ENCODE results near the gene KLC1. TPM values are rescaled to one million over a fixed set of nuclear protein-coding genes. Genes with fewer than 3 reads are reported as not detected.

Gene KLC1
- total and polyA plus RNA-seq, 2 of the 13 experiments (the other 11 are each of a cell fraction or from before 2014, with no cell fraction given) = 53.2 to 63.5 TPM

DNA sequence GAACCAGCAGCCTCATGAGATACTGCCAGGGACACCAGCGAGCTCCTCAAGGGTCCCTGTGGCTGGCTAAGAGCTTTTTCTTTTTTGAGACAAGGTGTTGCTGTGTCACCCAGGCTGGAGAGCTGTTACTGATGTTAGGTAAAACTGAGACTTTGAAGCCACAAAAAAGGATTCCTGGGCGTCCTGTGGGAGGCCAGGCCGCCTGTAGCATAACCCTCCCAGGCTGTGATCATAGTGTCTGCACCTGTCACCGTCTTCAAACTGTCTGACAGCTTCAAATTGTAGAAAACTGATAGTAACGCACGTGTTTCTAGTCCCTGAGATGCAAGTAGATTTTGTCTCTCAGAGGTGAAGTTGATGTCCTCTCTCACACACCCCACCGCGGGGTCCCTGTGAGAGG, 90.7 kb downstream of the KLC1 start:
- Histone ChIP-seq H3K36me3 (replicated peaks in 1 of 2; ENCODE audit: control insufficient read depth in 1 of 2, insufficient read depth in 2 of 2, low read length in 2 of 2) (peaks cover 0 to 7% of the 10 kb centered on the region in 2 experiments; a peak in 1 of 5 replicates), H3K27me3 (ENCODE audit: control insufficient read depth in 1 of 2, insufficient read depth in 2 of 2, low read length in 2 of 2) (no peaks in the 10 kb centered on the region), H4K20me1 (ENCODE audit: insufficient read depth, low read length) (no peaks in the 10 kb centered on the region; the same call in 1 of the 2 replicates), H3K4me3 (replicated peaks in 1 of 3; ENCODE audit: insufficient read depth in 1 of 3, low read depth in 2 of 3, low read length in 3 of 3) (no peak overlapping the region), H3K9me3 (ENCODE audit: low read length) (no peaks in the 10 kb centered on the region), H3K4me2 (ENCODE audit: low read depth, low read length) (no peak overlapping the region), H3K79me2 (ENCODE audit: insufficient read depth, low read length) (peaks cover 71% of the 10 kb centered on the region), H3K27ac (ENCODE audit: extremely low read length, insufficient read depth, low read length) (no peak overlapping the region), H2AFZ (ENCODE audit: low read length) (no peak overlapping the region), H3K9ac (ENCODE audit: insufficient read depth, low read depth, low read length) (no peak overlapping the region), H3K4me1 (ENCODE audit: insufficient read depth, low read length) (peaks cover 21% of the 10 kb centered on the region)
- ATAC-seq = no peak
- in situ Hi-C loops (cut with HindIII; ENCODE audit: extremely low pct_ligation_motif_present, low pct_unique_long_range_greater_than_20kb) (no loop called here), intact Hi-C loops (cut with micrococcal nuclease; ENCODE audit: unreplicated experiment) (no loop called here)
- no peak for DNase-seq (ENCODE audit: low spot score)
- BruUV-seq (replicated peaks) = no TSS peak
- no peak for FAIRE-seq
- WGBS (ENCODE audit: low lambda C conversion rate) = 90% methylated on average over 8 of the region's 8 CpGs
- ChIA-PET POLR2A (no interaction called here), CTCF (ENCODE audit: low intra/inter-chr PET ratio, low total read pairs) (no interaction called here)
- TF ChIP-seq, protein P1, sequence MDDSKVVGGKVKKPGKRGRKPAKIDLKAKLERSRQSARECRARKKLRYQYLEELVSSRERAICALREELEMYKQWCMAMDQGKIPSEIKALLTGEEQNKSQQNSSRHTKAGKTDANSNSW (CRISPR knock-in tag; IDR thresholded peaks at IDR 0.05; ENCODE audit: borderline replicate concordance) = no peak
- no peak for TF ChIP-seq YY1 (IDR thresholded peaks at IDR 0.05; ENCODE audit: insufficient read depth, insufficient replicate concordance, low read depth, low read length)
- TF ChIP-seq, protein P2, sequence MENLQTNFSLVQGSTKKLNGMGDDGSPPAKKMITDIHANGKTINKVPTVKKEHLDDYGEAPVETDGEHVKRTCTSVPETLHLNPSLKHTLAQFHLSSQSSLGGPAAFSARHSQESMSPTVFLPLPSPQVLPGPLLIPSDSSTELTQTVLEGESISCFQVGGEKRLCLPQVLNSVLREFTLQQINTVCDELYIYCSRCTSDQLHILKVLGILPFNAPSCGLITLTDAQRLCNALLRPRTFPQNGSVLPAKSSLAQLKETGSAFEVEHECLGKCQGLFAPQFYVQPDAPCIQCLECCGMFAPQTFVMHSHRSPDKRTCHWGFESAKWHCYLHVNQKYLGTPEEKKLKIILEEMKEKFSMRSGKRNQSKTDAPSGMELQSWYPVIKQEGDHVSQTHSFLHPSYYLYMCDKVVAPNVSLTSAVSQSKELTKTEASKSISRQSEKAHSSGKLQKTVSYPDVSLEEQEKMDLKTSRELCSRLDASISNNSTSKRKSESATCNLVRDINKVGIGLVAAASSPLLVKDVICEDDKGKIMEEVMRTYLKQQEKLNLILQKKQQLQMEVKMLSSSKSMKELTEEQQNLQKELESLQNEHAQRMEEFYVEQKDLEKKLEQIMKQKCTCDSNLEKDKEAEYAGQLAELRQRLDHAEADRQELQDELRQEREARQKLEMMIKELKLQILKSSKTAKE (CRISPR knock-in tag; IDR thresholded peaks at IDR 0.05; ENCODE audit: borderline replicate concordance) = no peak
- TF ChIP-seq NR2C2 (CRISPR knock-in tag; IDR thresholded peaks at IDR 0.05; ENCODE audit: borderline replicate concordance) = no peak
- no peak for TF ChIP-seq ZNF547 (CRISPR knock-in tag; IDR thresholded peaks at IDR 0.05)
- TF ChIP-seq NFRKB (IDR thresholded peaks at IDR 0.05) = no peak
- TF ChIP-seq, protein P3, sequence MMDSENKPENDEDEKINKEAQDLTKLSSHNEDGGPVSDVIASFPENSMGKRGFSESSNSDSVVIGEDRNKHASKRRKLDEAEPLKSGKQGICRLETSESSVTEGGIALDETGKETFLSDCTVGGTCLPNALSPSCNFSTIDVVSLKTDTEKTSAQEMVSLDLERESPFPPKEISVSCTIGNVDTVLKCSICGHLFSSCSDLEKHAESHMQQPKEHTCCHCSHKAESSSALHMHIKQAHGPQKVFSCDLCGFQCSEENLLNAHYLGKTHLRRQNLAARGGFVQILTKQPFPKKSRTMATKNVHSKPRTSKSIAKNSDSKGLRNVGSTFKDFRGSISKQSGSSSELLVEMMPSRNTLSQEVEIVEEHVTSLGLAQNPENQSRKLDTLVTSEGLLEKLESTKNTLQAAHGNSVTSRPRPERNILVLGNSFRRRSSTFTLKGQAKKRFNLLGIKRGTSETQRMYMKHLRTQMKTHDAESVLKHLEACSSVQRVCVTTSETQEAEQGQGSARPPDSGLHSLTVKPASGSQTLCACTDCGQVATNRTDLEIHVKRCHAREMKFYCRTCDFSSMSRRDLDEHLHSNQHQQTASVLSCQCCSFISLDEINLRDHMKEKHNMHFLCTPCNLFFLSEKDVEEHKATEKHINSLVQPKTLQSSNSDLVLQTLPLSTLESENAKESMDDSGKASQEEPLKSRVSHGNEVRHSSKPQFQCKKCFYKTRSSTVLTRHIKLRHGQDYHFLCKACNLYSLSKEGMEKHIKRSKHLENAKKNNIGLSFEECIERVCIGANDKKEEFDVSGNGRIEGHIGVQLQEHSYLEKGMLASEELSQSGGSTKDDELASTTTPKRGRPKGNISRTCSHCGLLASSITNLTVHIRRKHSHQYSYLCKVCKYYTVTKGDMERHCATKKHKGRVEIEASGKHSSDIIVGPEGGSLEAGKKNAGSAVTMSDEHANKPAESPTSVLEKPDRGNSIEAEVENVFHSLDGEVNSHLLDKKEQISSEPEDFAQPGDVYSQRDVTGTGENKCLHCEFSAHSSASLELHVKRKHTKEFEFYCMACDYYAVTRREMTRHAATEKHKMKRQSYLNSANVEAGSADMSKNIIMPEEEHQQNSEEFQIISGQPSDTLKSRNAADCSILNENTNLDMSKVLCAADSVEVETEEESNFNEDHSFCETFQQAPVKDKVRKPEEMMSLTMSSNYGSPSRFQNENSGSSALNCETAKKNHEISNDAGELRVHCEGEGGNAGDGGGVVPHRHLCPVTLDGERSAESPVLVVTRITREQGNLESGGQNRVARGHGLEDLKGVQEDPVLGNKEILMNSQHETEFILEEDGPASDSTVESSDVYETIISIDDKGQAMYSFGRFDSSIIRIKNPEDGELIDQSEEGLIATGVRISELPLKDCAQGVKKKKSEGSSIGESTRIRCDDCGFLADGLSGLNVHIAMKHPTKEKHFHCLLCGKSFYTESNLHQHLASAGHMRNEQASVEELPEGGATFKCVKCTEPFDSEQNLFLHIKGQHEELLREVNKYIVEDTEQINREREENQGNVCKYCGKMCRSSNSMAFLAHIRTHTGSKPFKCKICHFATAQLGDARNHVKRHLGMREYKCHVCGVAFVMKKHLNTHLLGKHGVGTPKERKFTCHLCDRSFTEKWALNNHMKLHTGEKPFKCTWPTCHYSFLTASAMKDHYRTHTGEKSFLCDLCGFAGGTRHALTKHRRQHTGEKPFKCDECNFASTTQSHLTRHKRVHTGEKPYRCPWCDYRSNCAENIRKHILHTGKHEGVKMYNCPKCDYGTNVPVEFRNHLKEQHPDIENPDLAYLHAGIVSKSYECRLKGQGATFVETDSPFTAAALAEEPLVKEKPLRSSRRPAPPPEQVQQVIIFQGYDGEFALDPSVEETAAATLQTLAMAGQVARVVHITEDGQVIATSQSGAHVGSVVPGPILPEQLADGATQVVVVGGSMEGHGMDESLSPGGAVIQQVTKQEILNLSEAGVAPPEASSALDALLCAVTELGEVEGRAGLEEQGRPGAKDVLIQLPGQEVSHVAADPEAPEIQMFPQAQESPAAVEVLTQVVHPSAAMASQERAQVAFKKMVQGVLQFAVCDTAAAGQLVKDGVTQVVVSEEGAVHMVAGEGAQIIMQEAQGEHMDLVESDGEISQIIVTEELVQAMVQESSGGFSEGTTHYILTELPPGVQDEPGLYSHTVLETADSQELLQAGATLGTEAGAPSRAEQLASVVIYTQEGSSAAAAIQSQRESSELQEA (CRISPR knock-in tag; IDR thresholded peaks at IDR 0.05; ENCODE audit: not compliant biosample characterization) = no peak
- TF ChIP-seq HHEX (CRISPR knock-in tag; IDR thresholded peaks at IDR 0.05) = no peak
- TF ChIP-seq, protein P4, sequence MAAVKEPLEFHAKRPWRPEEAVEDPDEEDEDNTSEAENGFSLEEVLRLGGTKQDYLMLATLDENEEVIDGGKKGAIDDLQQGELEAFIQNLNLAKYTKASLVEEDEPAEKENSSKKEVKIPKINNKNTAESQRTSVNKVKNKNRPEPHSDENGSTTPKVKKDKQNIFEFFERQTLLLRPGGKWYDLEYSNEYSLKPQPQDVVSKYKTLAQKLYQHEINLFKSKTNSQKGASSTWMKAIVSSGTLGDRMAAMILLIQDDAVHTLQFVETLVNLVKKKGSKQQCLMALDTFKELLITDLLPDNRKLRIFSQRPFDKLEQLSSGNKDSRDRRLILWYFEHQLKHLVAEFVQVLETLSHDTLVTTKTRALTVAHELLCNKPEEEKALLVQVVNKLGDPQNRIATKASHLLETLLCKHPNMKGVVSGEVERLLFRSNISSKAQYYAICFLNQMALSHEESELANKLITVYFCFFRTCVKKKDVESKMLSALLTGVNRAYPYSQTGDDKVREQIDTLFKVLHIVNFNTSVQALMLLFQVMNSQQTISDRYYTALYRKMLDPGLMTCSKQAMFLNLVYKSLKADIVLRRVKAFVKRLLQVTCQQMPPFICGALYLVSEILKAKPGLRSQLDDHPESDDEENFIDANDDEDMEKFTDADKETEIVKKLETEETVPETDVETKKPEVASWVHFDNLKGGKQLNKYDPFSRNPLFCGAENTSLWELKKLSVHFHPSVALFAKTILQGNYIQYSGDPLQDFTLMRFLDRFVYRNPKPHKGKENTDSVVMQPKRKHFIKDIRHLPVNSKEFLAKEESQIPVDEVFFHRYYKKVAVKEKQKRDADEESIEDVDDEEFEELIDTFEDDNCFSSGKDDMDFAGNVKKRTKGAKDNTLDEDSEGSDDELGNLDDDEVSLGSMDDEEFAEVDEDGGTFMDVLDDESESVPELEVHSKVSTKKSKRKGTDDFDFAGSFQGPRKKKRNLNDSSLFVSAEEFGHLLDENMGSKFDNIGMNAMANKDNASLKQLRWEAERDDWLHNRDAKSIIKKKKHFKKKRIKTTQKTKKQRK (IDR thresholded peaks at IDR 0.05; ENCODE audit: low read length) = no peak

Data from HepG2 (cell line).